Tibial artery (tissue), 4 donors: ENCODE measurements around the gene FHOD3.

Experiments
- DNase-seq, 2 donors: peaks; one replicate each; pipeline ENCODE4 v3.0.0-alpha.2; 2019
- H3K27ac ChIP-seq, 2 donors: fragments of 200-600 bp; sonication (generic) in 1 of 2; 1 replicate in 1 of 2; 2 replicates in 1 of 2; pipeline ENCODE4 v1.5.1; 2018 to 2019; ENCODE audit warnings: mild to moderate bottlenecking in 1 of 2
- H3K27me3 ChIP-seq, 2 donors: fragments of 200-600 bp; sonication (generic) in 1 of 2; one replicate each; pipeline versions ENCODE4 v1.5.1 to v1.6.0; 2016 to 2019
- H3K36me3 ChIP-seq, 3 donors: fragments of 200-600 bp; sonication (generic) in 2 of 3; one replicate each; pipeline ENCODE4 v1.5.1; 2016 to 2019; ENCODE audit warnings: mild to moderate bottlenecking in 2 of 3
- H3K4me1 ChIP-seq, 4 donors: fragments of 200-600 bp; sonication (generic) in 2 of 4; 1 replicate in 3 of 4; 2 replicates in 1 of 4; pipeline ENCODE4 v1.5.1; 2016 to 2019
- H3K4me3 ChIP-seq, 2 donors: fragments of 200-600 bp; sonication (generic) in 1 of 2; 1 replicate in 1 of 2; 2 replicates in 1 of 2; pipeline ENCODE4 v1.5.1; 2018 to 2019; ENCODE audit warnings: mild to moderate bottlenecking in 2 of 2
- H3K9me3 ChIP-seq, 3 donors: fragments of 200-600 bp; sonication (generic) in 1 of 3; one replicate each; pipeline ENCODE4 v1.5.1; 2016 to 2019
- intact Hi-C: fragments of 100-400 bp; cut with DNase I; formaldehyde crosslinking; loops from one replicate; pipeline ENCODE4 v1.15.0; 2023; ENCODE audit warnings: low total_unique reads
- TF ChIP-seq, protein P1 (sequence below), 2 experiments: fragments of 200-600 bp in 1 of 2; fragments of 450-650 bp in 1 of 2; IDR thresholded peaks; one replicate each; pipeline ENCODE4 v1.5.1; 2017 to 2019; ENCODE audit warnings: antibody characterized with exemption in 2 of 2, mild to moderate bottlenecking in 1 of 2, moderate library complexity in 1 of 2

FHOD3 gene

DNA sequence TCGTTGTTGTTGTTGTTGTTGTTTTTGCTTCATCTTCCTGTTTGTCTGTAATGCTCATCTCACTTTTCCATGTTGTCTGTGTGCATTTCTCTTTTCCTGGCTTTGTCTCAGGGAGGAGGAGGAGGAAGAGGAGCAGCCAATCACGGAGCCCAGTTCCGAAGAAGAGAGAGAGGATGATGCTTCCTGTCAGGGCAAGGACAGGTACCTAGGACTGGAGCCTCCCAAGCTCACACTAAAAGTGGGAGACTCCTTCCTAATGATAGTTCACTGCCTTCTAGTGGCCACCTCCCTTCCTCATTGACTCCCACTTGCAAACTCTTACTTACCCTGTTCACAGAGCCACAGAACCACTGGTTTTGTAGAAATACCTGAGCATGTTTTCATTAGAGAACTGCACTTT, 351.7 kb downstream of the FHOD3 start:
- no peak overlapping the region for H3K27ac ChIP-seq
- H3K4me3 ChIP-seq = no peak overlapping the region
- peaks cover 0 to under 1% (median 0%) of the 10 kb centered on the region in 4 donors for H3K4me1 ChIP-seq
- intact Hi-C loops = no loop called here
- no peak for DNase-seq
- TF ChIP-seq, protein P1, sequence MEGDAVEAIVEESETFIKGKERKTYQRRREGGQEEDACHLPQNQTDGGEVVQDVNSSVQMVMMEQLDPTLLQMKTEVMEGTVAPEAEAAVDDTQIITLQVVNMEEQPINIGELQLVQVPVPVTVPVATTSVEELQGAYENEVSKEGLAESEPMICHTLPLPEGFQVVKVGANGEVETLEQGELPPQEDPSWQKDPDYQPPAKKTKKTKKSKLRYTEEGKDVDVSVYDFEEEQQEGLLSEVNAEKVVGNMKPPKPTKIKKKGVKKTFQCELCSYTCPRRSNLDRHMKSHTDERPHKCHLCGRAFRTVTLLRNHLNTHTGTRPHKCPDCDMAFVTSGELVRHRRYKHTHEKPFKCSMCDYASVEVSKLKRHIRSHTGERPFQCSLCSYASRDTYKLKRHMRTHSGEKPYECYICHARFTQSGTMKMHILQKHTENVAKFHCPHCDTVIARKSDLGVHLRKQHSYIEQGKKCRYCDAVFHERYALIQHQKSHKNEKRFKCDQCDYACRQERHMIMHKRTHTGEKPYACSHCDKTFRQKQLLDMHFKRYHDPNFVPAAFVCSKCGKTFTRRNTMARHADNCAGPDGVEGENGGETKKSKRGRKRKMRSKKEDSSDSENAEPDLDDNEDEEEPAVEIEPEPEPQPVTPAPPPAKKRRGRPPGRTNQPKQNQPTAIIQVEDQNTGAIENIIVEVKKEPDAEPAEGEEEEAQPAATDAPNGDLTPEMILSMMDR (IDR thresholded peaks at IDR 0.05) = no peak
- H3K27me3 ChIP-seq = no peaks in the 10 kb centered on the region
- no peaks in the 10 kb centered on the region for H3K9me3 ChIP-seq
- no peaks in the 10 kb centered on the region for H3K36me3 ChIP-seq

GRCh38 chr18:36650266-36650665, 352.8 kb downstream of the FHOD3 start:
- H3K36me3 ChIP-seq = no peaks in the 10 kb centered on the region
- H3K27me3 ChIP-seq = no peaks in the 10 kb centered on the region
- H3K4me1 ChIP-seq = peaks cover 0 to 11% (median under 1%) of the 10 kb centered on the region in 4 donors
- TF ChIP-seq, protein P1 (IDR thresholded peaks at IDR 0.05) = no peak
- intact Hi-C loops = no loop called here
- no peaks in the 10 kb centered on the region for H3K9me3 ChIP-seq
- H3K4me3 ChIP-seq = no peak overlapping the region
- no peak for DNase-seq
- no peak overlapping the region for H3K27ac ChIP-seq

GRCh38 chr18:36650906-36651305, 353.4 kb downstream of the FHOD3 start:
- Histone ChIP-seq H3K4me1 (peaks cover 0 to 18% (median 5%) of the 10 kb centered on the region in 4 donors), H3K27me3 (no peaks in the 10 kb centered on the region), H3K4me3 (no peak overlapping the region), H3K36me3 (no peaks in the 10 kb centered on the region), H3K27ac (no peak overlapping the region), H3K9me3 (no peaks in the 10 kb centered on the region)
- intact Hi-C loops = no loop called here
- DNase-seq = no peak
- TF ChIP-seq, protein P1 (IDR thresholded peaks at IDR 0.05) = no peak

GRCh38 chr18:36652503-36652902, 355.0 kb downstream of the FHOD3 start:
- no peaks in the 10 kb centered on the region for H3K36me3 ChIP-seq
- H3K27me3 ChIP-seq = no peaks in the 10 kb centered on the region
- intact Hi-C loops = no loop called here
- no peak overlapping the region for H3K27ac ChIP-seq
- no peak overlapping the region for H3K4me3 ChIP-seq
- no peak for DNase-seq
- no peaks in the 10 kb centered on the region for H3K9me3 ChIP-seq
- H3K4me1 ChIP-seq = peaks cover 0 to 24% (median 7%) of the 10 kb centered on the region in 4 donors
- TF ChIP-seq, protein P1 (IDR thresholded peaks at IDR 0.05) = no peak

GRCh38 chr18:36653141-36653869, 355.8 kb downstream of the FHOD3 start:
- intact Hi-C loops = no loop called here
- TF ChIP-seq, protein P1 (IDR thresholded peaks at IDR 0.05) = no peak
- no peaks in the 10 kb centered on the region for H3K27me3 ChIP-seq
- H3K4me1 ChIP-seq = peaks cover 0 to 24% (median 7%) of the 10 kb centered on the region in 4 donors
- H3K9me3 ChIP-seq = no peaks in the 10 kb centered on the region
- H3K4me3 ChIP-seq = no peak overlapping the region
- no peak for DNase-seq
- no peaks in the 10 kb centered on the region for H3K36me3 ChIP-seq
- no peak overlapping the region for H3K27ac ChIP-seq
